ENCODE measurements around the gene COG7.
"Not testable (repeated sequence)": the region's sequence is repeated elsewhere in the genome, so short reads cannot be mapped to it uniquely, and the experiment has no call there.

The COG7 gene

GRCh38 chr16:23466162-23466885 is 13.3 kb upstream of the COG7 start:
- no peak for DNase-seq

GRCh38 chr16:23465179-23465578 is 12.2 kb upstream of the COG7 start:
- DNase-seq, result no peak

- DNase-seq, result no peak
Observed at GRCh38 chr16:23464196-23464595, 11.2 kb upstream of the COG7 start.

GRCh38 chr16:23462994-23463393 is 10.0 kb upstream of the COG7 start:
- not testable (repeated sequence) for DNase-seq

- no peak for DNase-seq
Observed at GRCh38 chr16:23453338-23454052, 506 bp upstream of the COG7 start.

- peak; percentile 2 for DNase-seq
Observed at GRCh38 chr16:23452221-23452571, 793 bp downstream of the COG7 start.

- DNase-seq, result no peak
Observed at GRCh38 chr16:23448392-23448791, 4.6 kb downstream of the COG7 start.

- not testable (repeated sequence) for DNase-seq
Observed at GRCh38 chr16:23437542-23437941, 15.4 kb downstream of the COG7 start.

GRCh38 chr16:23436951-23437350 is 16.0 kb downstream of the COG7 start:
- DNase-seq, result no peak

- DNase-seq, result peak; percentile 66
Observed at GRCh38 chr16:23435500-23435899, 17.5 kb downstream of the COG7 start.

- DNase-seq, result peak; percentile 69
Observed at GRCh38 chr16:23434380-23434779, 18.6 kb downstream of the COG7 start.

- DNase-seq, result no peak
Observed at GRCh38 chr16:23433261-23433920, 19.6 kb downstream of the COG7 start.

GRCh38 chr16:23432176-23433128 is 20.5 kb downstream of the COG7 start:
- DNase-seq, result no peak

GRCh38 chr16:23428351-23428750 is 24.6 kb downstream of the COG7 start:
- no peak for DNase-seq

GRCh38 chr16:23424292-23424958 is 28.6 kb downstream of the COG7 start:
- DNase-seq, result no peak

- no peak for DNase-seq
Observed at GRCh38 chr16:23423496-23424049, 29.4 kb downstream of the COG7 start.

GRCh38 chr16:23420011-23420410 is 33.0 kb downstream of the COG7 start:
- DNase-seq, result no peak

- no peak for DNase-seq
Observed at GRCh38 chr16:23416816-23417215, 36.2 kb downstream of the COG7 start.

GRCh38 chr16:23414731-23415130 is 38.3 kb downstream of the COG7 start:
- no peak for DNase-seq

- no peak for DNase-seq
Observed at GRCh38 chr16:23410176-23410575, 42.8 kb downstream of the COG7 start.

GRCh38 chr16:23409522-23409921 is 43.5 kb downstream of the COG7 start:
- DNase-seq, result no peak

- no peak for DNase-seq
Observed at GRCh38 chr16:23408823-23409298, 44.1 kb downstream of the COG7 start.

Measured in CD4-positive, alpha-beta T cell treated with Interleukin-12 subunit alpha and Interleukin-12 subunit beta, for 1 hour (primary cell).